Neutrophil (primary cell): Measurements from ENCODE around the gene EPHA4.

Experiments
- H3K27ac ChIP-seq: fragments of 200-600 bp; sonication (generic); 2 replicates; pipeline ENCODE4 v1.5.1; 2016; ENCODE audit warnings: mild to moderate bottlenecking, moderate library complexity
- H3K27me3 ChIP-seq: fragments of 200-600 bp; sonication (generic); 2 replicates; pipeline ENCODE4 v1.6.0; 2016; ENCODE audit warnings: mild to moderate bottlenecking
- H3K36me3 ChIP-seq: fragments of 200-600 bp; sonication (generic); 2 replicates; pipeline ENCODE4 v1.5.1; 2017
- H3K4me1 ChIP-seq, 2 experiments: fragments of 200-600 bp in 1 of 2; sonication (generic) in 1 of 2; 1 replicate in 1 of 2; 2 replicates in 1 of 2; pipeline versions ENCODE4 v1.5.1 to v1.6.1; 2013 to 2016; ENCODE audit warnings: low read depth in 1 of 2, low read length in 1 of 2, mild to moderate bottlenecking in 1 of 2, moderate library complexity in 1 of 2; ENCODE audit not compliant: control insufficient read depth in 1 of 2, insufficient read depth in 1 of 2
- H3K4me3 ChIP-seq, 2 experiments: fragments of 200-600 bp in 1 of 2; sonication (generic) in 1 of 2; 1 replicate in 1 of 2; 2 replicates in 1 of 2; pipeline ENCODE4 v1.5.1; 2013 to 2016; ENCODE audit warnings: low read depth in 1 of 2, low read length in 1 of 2, mild to moderate bottlenecking in 1 of 2, moderate library complexity in 1 of 2
- H3K9me3 ChIP-seq: fragments of 200-600 bp; sonication (generic); 2 replicates; pipeline ENCODE4 v1.5.1; 2016
- TF ChIP-seq, protein P1 (sequence below): fragments of 200-600 bp; sonication (generic); IDR thresholded peaks from 2 replicates; pipeline ENCODE4 v1.5.1; 2016; ENCODE audit warnings: antibody characterized with exemption

EPHA4 gene

DNA sequence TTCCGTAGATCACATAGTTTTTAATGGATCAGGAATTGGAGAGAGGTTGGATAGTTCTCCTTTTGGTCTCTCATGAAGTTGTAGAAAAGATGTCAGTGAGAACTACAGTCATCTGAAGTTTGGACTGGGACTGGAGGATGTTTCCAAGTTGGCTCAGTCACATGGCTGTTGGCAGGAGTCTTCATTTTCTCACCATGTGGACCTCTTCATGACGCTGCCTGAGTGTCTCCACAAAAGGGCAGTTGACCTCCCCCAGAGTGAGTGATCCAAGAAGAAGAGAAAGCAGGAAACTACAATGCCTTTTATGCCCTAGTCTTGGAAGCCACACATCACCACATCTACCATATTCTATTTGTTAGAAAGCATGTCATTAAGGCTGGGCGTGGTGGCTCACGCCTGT is 171.7 kb downstream of the EPHA4 start:
- Histone ChIP-seq H3K4me1 (no peaks in the 10 kb centered on the region), H3K36me3 (no peaks in the 10 kb centered on the region), H3K4me3 (no peak overlapping the region), H3K27ac (no peak overlapping the region), H3K9me3 (no peaks in the 10 kb centered on the region), H3K27me3 (no peaks in the 10 kb centered on the region)
- TF ChIP-seq, protein P1, sequence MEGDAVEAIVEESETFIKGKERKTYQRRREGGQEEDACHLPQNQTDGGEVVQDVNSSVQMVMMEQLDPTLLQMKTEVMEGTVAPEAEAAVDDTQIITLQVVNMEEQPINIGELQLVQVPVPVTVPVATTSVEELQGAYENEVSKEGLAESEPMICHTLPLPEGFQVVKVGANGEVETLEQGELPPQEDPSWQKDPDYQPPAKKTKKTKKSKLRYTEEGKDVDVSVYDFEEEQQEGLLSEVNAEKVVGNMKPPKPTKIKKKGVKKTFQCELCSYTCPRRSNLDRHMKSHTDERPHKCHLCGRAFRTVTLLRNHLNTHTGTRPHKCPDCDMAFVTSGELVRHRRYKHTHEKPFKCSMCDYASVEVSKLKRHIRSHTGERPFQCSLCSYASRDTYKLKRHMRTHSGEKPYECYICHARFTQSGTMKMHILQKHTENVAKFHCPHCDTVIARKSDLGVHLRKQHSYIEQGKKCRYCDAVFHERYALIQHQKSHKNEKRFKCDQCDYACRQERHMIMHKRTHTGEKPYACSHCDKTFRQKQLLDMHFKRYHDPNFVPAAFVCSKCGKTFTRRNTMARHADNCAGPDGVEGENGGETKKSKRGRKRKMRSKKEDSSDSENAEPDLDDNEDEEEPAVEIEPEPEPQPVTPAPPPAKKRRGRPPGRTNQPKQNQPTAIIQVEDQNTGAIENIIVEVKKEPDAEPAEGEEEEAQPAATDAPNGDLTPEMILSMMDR = no peak

DNA sequence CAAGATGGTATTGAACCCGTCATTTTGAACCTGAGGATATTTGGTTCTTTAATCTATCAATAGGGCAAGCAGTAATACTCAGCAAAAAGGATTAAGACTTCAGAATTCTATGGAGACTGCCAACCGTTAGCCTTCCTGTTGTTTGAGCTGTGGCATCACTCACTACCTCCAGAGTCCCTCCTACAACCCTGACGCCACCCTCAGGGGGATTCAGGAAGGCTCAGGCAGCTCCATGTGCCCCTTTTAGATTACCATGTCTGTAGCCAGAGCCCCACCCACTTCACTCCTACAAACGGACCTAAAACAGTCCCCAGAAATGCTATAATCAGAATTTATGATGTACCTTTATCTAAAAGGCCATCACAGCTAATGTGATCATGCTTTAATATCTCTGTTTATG is 172.9 kb downstream of the EPHA4 start:
- Histone ChIP-seq H3K9me3 (no peaks in the 10 kb centered on the region), H3K4me1 (no peaks in the 10 kb centered on the region), H3K27ac (no peak overlapping the region), H3K27me3 (no peaks in the 10 kb centered on the region), H3K36me3 (no peaks in the 10 kb centered on the region), H3K4me3 (no peak overlapping the region)
- TF ChIP-seq, protein P1 = no peak

DNA sequence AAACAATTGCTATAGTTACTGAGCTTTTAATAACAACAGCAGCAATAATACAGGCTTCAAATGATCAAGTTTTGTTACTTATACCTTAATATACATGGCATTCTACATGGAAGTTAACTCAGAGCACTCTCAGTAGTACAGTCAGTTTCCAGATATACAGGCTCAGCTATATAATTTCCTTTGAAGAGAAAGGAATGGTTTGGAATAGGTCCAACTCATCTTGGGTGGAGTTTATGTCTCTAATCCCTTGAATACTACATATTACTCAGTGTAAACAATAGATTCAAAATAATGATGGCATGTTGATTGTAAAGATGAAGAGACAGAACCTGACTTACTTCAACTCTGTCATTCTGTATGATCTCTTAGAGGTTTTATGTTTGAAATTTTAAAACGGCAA is 174.9 kb downstream of the EPHA4 start:
- Histone ChIP-seq H3K27me3 (no peaks in the 10 kb centered on the region), H3K36me3 (no peaks in the 10 kb centered on the region), H3K4me3 (no peak overlapping the region), H3K27ac (no peak overlapping the region), H3K9me3 (no peaks in the 10 kb centered on the region), H3K4me1 (no peaks in the 10 kb centered on the region)
- TF ChIP-seq, protein P1 = no peak

DNA sequence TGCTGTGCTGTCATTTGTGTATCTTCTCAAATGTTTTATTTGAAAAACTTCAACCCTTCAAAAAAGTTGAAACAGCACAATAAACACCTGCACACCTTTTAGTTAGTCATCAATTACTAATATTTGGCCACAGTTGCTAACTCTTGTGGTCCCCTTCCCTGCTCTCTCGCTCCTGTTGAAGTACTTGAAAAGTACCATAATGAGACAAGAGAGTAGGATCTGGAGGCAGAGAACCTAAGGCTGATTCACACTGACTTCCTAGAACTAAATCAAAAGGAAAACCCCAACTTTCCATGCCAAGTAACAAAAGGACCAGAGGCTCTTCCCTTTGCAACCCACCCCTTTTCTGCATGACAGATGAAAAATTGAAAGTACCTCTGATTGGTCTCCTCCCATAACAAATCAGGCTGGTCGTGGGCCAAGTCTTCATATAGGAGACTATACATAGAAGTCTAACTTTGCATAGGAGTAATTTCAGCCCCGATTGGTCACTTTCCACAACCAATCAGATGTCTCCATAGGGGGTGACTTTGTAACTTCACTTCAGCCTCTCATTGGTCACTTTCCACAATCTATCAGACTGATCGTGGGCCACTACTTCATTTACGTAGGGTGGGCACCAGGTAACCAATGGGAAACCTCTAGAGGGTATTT is 179.7 kb downstream of the EPHA4 start:
- H3K4me3 ChIP-seq = no peak overlapping the region
- no peaks in the 10 kb centered on the region for H3K9me3 ChIP-seq
- no peak overlapping the region for H3K27ac ChIP-seq
- no peaks in the 10 kb centered on the region for H3K36me3 ChIP-seq
- no peaks in the 10 kb centered on the region for H3K4me1 ChIP-seq
- TF ChIP-seq, protein P1 = no peak
- H3K27me3 ChIP-seq = no peaks in the 10 kb centered on the region

DNA sequence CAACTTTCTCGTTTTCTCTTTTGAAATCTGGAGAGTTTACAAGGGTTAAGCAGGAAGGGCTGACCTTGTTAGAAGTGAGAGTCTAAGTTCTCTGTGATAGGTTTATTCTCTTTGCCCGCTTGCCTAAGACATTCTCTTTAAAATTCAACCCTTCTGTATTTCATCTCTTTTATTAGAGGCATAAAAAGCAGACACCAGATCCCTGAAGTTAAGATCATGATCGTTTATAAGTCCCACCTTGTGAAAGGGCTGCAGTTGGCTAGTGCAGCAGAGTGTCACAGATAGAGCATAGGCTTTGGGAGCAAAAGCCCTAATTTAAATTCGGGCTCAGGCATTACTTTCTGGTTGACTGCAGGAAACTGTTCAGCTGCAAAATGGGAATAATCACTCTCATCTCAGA is 181.2 kb downstream of the EPHA4 start:
- H3K27ac ChIP-seq = no peak overlapping the region
- H3K36me3 ChIP-seq = no peaks in the 10 kb centered on the region
- no peaks in the 10 kb centered on the region for H3K4me1 ChIP-seq
- H3K9me3 ChIP-seq = no peaks in the 10 kb centered on the region
- H3K4me3 ChIP-seq = no peak overlapping the region
- TF ChIP-seq, protein P1 = no peak
- H3K27me3 ChIP-seq = no peaks in the 10 kb centered on the region

DNA sequence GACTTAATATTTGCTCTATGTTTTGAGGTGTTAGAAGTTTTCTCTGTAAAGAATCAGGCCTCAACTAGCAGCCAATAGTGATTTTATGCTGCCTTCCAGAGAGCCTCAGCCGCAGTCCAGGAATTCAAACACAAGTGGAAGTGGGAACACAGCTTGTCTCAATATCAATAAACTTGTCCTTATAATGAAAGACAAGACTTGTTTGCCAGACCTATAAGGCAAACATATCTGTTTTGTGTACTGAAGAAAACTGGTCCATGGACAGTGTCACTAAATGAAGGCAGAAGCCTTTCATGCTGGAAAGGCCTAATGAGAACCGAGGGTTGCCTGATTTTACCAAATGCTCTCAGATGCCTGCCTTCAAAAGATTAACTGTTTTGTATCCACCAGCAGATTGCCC is 182.2 kb downstream of the EPHA4 start:
- no peaks in the 10 kb centered on the region for H3K36me3 ChIP-seq
- TF ChIP-seq, protein P1 = no peak
- H3K27me3 ChIP-seq = no peaks in the 10 kb centered on the region

More for the DNA sequence above, 182.2 kb downstream of the EPHA4 start:
- no peaks in the 10 kb centered on the region for H3K4me1 ChIP-seq
- H3K27ac ChIP-seq = no peak overlapping the region
- no peak overlapping the region for H3K4me3 ChIP-seq
- H3K9me3 ChIP-seq = no peaks in the 10 kb centered on the region
